HG03432 (cell line): Measurements from ENCODE around the gene CRELD2.

ENCODE experiments used
- ATAC-seq: cut with Tn5 transposase; IDR thresholded peaks from one replicate; pipeline ENCODE4 v1.9.1; 2021; ENCODE audit warnings: mild to moderate bottlenecking, moderate library complexity; ENCODE audit not compliant: unreplicated experiment

The CRELD2 gene

DNA sequence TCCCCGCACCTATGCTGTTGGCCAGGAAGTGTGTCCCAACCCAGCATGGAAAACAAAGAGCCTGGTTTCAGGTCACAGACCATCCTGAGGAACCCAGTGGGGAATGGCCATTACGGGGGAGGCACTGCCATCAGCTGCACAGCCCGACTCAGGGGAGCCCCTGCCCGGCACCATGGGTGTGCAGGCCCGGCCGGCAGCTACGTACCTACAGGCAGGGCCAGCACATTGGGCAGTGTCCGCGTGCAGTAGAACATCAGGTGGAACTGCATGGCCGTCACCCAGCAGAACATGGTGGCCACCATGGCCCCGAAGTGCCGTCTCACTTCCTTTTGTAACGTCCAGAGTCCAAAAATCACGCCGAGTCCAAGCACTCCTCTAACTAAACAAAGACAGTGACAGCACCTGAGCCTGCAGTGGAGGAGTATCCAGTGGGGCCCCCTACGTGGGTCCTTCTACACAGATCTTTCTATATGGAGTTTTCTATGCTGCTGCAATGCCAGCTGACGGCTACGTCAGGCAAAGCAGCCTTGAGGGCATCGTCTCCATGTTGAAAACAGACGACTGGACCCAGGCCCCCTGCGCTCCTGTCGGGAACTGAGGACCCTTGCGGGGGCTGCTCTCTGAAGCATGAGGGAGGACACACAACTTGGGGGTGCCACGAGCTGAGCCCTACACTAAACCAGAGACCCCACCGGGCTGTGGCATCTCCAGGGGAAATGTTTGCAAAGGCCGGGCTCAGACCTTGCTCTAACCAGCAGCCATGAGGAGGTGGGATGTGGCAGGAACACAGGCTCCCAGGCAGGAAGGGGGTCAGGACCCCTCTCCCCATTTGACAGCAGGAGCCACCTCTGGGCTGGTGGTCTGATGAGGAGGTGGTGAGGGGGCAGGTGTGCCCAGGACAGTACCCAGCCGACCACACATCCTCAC is 7.9 kb upstream of the CRELD2 start:
- no peak for ATAC-seq

DNA sequence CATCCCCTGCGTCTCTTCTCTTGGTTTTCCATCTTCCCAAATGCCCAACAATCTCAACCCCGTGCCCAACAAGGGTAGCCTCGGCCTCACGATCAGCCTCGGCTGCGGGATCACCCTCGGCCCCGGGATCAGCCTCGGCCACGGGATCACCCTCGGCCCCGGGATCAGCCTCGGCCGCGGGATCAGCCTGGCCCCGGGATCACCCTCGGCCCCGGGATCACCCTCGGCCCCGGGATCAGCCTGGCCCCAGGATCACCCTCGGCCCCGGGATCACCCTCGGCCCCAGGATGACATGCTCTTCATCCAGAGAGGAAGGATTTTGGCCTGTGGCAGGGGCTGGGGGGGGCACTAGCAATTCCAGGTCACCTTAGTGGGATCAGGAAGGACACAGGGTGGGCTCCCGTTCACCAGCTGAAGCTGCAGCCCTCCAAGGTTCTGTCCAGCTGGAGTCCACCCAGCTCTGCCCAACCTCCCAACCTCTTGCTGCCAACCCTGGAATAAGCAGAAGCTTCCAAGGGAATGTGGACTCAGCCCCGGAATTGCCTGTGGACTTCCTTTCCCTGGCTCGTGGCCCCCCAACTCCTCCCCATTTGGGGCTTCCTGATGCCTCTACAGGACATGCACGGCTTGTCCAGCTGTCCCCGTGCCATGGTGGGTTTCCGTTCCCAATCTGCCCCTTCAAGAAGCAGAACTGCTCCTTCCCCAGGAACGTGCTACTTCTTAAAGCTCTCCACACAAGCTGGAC is 6.4 kb upstream of the CRELD2 start:
- no peak for ATAC-seq

DNA sequence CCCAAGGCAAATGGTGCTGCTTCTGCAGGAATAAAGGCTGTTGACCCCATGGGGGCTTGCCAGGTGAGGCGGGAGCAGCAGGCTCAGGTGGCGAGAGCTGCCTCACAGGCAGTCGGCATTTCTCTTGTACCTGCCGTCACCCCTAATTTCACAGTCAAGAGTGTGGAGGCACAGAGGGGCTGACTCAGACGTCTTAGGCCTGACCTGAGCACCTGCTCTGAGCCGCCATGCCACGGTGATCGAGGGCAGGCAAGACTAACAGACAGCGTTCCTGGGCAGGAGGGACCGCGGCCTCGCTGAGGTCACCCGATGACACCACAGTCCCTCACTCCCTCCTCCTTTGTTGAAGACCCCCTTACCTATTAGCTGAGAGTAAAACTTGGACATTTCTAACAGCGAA is 5.4 kb upstream of the CRELD2 start:
- no peak for ATAC-seq

DNA sequence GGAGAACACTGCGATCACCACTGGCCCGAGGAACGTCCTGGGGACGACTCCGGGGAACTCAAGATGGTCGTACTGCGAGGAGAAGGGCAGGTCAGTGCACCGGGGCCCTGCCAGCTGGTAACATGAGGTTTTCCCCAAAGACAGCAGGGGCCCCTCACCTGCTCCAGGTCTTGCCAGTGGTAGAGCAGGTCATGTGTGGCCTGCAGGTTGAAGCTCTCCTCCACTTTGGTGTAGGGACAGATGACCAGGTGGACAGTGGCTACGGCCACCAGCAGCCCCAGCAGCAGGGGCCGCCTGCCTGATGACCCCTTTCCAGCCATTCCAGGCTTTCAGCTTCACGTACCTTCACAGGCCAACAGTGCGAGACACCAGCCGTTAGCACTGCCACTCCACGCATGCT is 5.0 kb upstream of the CRELD2 start:
- no peak for ATAC-seq

DNA sequence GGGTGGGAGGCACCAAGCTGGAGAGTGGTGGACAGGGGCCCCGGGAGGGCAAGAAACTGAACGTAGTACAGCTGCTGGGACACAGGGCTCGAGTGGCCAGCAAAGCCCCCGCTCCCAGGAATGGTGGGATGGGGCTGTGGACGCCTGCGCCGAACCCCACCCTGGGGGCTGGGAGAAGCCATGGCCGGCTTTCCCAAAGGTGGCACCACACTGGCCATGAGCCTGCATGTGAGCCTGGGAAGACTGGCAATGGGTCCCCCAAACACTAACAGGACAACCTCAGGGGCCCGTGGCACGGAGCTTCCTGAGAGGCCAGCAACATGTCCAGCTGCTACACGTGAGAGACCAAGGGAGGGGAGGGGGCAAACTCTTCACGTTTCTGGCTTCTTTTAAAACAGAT is 4.2 kb upstream of the CRELD2 start:
- ATAC-seq = no peak

DNA sequence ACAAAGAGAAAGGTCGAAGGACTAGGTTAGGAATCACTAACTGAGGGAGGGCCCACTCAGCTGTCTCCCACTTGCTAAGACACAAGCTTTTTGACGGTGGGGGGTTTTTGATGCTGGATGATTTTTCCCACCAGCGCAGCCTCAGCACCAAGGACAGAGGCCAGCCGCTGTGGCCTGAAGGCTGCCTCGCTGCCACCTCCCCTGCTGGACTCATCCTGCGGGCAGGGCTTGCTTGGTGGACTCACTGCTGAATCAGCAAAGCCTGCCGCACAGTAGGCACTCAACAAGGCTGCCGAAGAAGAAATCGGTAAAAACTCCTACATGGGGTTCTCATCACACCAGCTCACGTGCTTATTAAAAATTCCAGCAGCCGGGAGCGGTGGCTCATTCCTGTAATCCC is 2.8 kb upstream of the CRELD2 start:
- no peak for ATAC-seq

DNA sequence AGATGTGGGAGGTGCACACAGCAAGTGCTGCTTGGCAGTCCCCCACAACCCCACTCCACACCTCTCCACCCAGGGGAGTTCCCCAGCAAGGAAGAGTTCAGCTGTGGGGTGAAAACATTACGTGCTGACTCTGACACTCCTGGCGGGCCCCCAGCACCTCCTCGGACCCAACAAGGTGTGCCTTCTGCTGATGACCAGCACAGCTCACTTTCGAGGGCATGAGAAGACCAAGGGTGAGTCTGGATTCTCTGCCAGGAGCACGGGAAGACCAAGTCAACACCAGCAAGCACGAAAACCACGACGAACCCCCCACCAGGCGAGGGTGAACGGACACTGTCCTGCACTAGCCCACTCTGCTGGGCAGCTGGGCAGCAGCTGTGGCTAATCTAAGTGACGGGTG is 1.6 kb upstream of the CRELD2 start:
- ATAC-seq = no peak

DNA sequence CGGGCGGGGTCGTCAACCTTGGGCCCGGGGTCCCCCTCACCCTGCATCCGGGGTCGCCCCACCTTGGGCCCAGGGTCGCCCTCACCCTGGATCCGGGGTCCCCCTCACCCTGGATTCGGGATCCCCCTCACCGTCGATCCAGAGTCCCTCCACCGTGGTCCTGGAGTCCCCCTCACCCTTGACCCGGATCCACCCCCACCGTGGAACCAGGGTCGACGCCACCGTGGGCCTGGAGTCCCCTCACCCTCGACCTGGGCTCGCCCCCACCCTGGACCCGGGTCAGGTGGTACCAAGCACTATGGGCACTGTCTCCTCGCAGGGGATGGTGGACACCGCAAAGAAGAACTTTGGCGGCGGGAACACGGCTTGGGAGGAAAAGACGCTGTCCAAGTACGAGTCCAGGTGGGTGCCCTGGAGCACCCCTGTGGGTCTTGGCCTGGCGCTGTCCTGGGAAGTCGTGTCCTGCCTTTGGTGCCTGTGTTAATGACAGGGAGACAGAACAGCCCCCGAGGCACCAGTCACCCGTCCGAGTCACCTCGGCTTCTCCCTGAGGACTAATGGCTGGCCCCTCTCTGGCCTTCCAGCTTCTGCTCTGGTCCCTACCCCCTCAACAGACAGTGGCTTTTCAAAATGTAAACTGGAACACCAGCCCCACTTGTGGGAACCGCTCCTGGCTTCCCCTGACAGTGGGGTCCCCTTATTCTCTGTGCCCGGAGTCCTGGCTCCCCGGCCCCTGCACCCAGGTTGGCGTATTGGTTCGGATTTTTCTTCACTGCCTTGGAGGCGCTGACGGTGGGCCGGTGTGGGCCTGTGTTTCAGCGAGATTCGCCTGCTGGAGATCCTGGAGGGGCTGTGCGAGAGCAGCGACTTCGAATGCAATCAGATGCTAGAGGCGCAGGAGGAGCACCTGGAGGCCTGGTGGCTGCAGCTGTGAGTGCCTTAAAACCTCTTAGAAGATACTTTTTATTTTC is 762 bp downstream of the CRELD2 start:
- peak; percentile 7 for ATAC-seq

DNA sequence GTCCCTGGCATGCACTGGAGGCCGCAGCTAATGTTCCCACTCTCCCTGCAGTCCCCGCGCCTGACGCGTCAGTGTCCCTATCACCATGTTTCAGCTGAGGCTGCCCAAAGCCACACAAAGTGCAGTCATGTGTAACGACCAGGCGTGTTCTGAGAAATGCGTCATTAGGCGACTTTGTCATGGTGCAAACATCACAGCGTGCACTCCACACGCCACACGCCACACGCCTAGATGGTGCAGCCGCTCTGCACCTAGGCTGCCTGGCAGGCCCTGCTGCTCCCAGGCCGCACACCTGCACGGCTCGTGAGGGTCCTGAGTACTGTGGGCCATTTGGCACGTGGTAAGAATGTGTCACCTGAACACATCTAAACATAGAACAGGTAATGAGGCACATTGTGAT is 2.4 kb downstream of the CRELD2 start:
- ATAC-seq = no peak

DNA sequence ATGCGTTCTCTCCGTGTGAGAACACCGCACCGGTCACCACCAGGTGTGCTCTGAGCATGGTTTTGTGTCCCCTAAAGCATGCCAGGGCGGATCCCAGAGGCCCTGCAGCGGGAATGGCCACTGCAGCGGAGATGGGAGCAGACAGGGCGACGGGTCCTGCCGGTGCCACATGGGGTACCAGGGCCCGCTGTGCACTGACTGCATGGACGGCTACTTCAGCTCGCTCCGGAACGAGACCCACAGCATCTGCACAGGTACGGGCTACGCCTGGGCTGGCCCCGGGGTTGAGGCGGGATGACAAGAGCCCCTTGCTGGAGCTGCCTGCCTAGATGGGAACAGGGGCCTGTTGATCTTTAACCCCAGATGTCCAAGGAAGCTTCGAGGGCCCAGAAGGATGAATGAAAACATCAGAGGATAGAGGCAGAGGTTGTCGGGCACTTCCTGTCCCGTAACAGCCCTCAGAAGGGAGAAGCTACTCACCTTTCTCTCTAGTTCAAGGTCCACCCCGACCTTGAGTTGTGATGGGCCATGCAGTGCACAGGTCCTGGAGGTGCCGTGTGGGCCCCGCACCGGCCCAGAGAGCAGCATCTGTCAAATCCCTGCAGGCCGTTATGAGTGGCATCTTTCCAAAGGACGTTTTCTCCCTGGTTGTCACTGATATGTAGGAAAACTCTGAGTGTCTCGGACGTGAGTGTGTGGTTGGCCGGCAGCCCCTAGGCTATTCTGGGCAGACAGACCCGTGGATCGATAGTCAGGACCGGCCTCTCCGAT is 3.3 kb downstream of the CRELD2 start:
- ATAC-seq = no peak

DNA sequence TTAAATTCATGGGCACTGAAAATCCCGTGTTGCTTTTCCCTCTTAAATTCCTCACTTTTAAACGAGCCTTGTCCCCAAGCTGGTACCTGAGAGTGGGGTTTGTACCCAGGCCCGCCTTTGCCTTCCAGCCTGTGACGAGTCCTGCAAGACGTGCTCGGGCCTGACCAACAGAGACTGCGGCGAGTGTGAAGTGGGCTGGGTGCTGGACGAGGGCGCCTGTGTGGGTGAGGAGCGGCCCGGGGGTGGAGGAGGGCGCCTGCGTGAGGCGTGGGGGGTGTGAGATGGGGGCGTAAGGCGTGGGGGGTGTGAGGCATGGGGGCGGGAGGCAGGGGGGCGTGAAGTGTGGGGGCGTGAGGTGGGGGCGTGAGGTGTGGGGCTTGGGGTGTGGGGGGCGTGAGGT is 4.0 kb downstream of the CRELD2 start:
- ATAC-seq = no peak

DNA sequence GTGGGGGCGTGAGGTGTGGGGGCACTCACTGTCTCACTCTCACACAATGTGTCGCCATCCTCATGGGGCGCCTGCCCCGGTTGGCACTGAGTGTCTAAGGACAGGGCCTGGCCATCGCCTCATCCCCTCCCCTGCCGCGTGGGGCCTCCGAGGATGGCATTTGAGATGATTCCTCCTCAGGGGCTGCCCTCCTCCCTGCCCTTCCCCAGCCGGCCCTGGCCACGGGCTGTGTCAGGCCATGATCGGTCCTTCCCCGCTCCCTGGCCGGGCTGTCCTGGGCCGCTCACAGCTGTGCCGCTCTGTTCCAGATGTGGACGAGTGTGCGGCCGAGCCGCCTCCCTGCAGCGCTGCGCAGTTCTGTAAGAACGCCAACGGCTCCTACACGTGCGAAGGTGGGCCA is 4.5 kb downstream of the CRELD2 start:
- no peak for ATAC-seq

DNA sequence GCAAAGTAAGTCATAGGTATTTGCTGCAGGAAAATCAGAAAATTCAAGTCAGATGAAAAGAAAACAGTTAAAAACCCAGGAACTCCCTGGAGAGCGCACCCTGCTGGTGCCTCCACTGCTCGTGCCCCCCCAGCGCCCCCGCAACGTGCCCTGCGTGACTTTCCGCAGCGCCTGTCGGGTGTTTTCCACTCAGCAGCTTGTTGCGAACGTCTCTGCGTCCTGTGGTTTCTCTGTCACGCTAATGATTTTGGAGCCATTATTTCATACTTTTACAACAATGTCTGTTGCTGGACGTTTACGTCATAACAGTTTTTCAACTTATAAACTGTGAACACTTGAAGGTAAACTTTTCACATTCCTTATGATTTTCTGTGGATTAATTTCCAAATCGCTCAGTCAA is 5.0 kb downstream of the CRELD2 start:
- no peak for ATAC-seq

DNA sequence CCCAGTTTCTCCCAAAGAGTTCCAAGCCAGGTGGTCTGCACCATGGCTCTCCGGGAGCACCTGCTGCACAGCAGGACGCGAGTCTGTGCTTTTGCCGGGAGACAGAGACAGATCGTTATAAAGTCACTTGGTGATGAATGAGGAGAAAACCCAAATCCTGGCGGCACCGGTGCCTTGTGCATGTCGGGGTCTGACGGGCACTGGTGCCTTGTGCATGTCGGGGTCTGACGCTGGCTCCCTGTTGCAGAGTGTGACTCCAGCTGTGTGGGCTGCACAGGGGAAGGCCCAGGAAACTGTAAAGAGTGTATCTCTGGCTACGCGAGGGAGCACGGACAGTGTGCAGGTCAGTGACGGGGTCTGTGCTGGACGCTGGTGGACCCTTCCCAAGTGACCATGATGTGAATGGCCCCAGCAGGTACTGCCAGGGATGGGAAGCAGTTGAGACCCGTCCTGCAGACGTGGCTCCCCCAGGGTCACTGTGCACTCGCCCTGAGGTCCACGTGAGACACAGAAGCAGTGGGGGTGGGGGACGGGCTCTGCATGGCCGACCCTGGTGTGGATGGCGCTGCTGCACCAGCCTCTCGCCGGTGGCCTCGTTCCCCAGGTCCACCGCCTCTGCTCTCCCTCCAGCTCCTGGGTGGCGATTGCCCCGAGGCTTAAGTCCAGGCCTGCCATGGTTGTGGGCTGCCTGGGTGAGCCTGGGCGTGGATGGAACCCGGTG is 5.8 kb downstream of the CRELD2 start:
- no peak for ATAC-seq

DNA sequence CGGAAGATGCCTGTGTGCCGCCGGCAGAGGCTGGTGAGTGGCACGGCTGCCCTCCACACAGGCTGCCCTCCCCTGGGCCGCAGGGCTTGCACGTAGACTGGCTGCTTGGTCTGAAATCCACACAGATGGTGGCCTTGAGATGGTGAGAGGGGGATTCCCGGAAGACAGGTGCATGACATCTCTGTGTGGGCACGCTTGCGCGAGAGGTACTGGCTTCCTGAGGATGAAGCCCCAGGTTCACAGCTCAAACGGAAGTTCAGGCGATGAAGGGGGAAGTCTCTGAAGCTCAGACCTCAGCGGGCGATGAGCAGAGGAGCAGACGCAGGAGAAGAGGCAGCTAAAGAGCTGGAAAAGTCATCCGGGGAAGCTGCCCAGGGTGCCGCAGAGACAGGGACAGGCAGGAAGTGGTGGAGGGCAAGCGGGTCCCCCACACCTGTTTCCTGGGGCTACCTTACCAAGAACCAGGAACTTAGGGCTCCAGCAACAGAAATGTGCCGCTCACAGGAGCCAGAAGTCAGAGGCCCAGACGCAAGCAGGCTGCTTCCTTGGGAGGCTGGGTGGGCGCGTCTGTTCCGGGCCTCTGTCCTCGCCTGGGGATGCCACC is 7.2 kb downstream of the CRELD2 start:
- peak; percentile 42 for ATAC-seq

DNA sequence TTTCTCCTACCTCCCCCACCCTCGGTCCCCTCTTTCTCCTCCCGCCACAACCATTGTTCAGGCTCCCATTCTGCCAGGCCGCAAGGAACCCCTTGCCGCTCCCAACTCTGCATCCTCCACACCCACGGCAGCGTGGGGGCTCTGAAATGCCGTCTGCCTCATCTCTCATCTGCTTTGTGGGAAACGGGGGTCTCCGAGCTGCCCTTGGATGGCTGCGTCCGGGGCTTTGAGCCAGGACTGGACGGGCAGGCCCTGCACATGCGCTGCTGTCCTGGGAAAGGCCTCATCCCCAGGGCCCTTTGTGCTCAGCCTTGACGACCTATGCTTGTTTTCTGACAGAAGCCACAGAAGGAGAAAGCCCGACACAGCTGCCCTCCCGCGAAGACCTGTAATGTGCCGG is 8.5 kb downstream of the CRELD2 start:
- ATAC-seq = no peak

DNA sequence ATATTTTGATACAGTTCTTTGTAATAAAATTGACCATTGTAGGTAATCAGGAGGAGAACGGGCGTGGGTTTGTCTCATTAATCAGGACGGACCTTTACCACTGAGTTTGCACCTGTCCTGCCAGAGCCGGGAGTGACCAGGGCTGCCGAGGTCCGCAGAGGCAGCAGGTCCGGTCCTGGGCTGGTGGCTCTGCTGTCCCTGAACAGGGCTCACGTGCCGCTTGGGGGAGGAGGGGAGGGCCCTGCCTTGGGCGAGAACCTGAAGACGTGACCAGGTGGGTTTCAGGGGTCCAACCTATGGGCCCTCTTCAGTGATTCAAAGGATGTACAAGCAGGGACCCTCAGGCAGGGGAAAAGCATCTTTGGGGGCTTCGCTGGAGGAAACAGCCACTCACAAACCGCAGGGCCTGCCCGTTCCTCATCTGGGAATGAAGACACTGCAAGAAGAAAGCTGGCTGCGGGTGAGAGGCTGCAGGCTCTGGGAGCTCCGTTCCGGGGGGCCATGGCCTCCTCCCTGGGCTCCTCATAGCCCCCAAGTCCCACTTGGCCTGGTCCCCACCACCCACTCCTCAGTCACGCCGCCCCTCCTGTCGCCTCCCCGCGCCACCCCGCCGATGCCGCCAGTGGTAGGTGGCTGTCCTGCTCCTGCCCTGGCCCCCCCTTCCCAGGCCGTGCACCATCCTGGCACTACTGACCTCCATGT is 9.2 kb downstream of the CRELD2 start:
- ATAC-seq = no peak

DNA sequence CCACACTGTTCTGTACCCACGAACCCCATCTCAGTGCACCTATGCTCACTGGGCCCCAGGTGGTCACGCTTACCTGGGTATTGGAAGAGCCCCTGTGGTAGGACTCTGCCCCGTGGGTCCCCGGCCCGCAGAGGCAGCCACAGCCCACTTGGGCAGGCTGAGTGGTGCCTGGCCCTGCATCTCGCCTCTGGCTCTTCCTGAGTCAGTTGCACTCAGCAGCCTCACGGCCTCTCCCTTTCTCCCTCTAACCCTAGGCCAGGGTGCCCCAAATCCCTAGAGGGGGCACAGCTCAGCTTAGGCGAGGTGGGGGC is 9.7 kb downstream of the CRELD2 start:
- no peak for ATAC-seq
